ENCODE results near the gene PCTP.
A peak's percentile ranks its signal among the peaks of the same experiment; 100 is the strongest.

Gene PCTP

GRCh38 chr17:55728361-55728760 lies 22.5 kb upstream of the PCTP start:
- no peak for DNase-seq

GRCh38 chr17:55728833-55729232 lies 22.0 kb upstream of the PCTP start:
- DNase-seq = no peak

- no peak for DNase-seq
Observed at GRCh38 chr17:55729484-55729883, 21.4 kb upstream of the PCTP start.

- no peak for DNase-seq
Observed at GRCh38 chr17:55730380-55730779, 20.5 kb upstream of the PCTP start.

GRCh38 chr17:55730808-55731207 lies 20.0 kb upstream of the PCTP start:
- no peak for DNase-seq

- no peak for DNase-seq
Observed at GRCh38 chr17:55731586-55732250, 19.1 kb upstream of the PCTP start.

GRCh38 chr17:55734128-55734781 lies 16.6 kb upstream of the PCTP start:
- DNase-seq = no peak

GRCh38 chr17:55735731-55736405 lies 15.0 kb upstream of the PCTP start:
- DNase-seq = peak; percentile 12

GRCh38 chr17:55737976-55738501 lies 12.8 kb upstream of the PCTP start:
- DNase-seq = no peak

- DNase-seq = no peak
Observed at GRCh38 chr17:55740511-55741355, 10.1 kb upstream of the PCTP start.

- no peak for DNase-seq
Observed at GRCh38 chr17:55741356-55741700, 9.5 kb upstream of the PCTP start.

GRCh38 chr17:55742272-55743102 lies 8.4 kb upstream of the PCTP start:
- no peak for DNase-seq

- DNase-seq = no peak
Observed at GRCh38 chr17:55743103-55743679, 7.7 kb upstream of the PCTP start.

GRCh38 chr17:55745258-55745657 lies 5.6 kb upstream of the PCTP start:
- DNase-seq = no peak

- DNase-seq = no peak
Observed at GRCh38 chr17:55746466-55746865, 4.4 kb upstream of the PCTP start.

GRCh38 chr17:55747209-55747608 lies 3.6 kb upstream of the PCTP start:
- no peak for DNase-seq

GRCh38 chr17:55748841-55749240 lies 2.0 kb upstream of the PCTP start:
- no peak for DNase-seq

GRCh38 chr17:55749985-55750384 lies 866 bp upstream of the PCTP start:
- DNase-seq = no peak

GRCh38 chr17:55751720-55752250 lies 934 bp downstream of the PCTP start:
- no peak for DNase-seq

GRCh38 chr17:55756689-55757088 lies 5.8 kb downstream of the PCTP start:
- DNase-seq = no peak

GRCh38 chr17:55757659-55758058 lies 6.8 kb downstream of the PCTP start:
- no peak for DNase-seq

- DNase-seq = no peak
Observed at GRCh38 chr17:55758171-55758570, 7.3 kb downstream of the PCTP start.
